ACC112 (cell line): Measurements from ENCODE around the gene YIPF4.
"Not testable (repeated sequence)": the region's sequence is repeated elsewhere in the genome, so short reads cannot be mapped to it uniquely, and the experiment has no call there.

Source experiments
- H2AFZ ChIP-seq: fragments of 200-600 bp; sonication (generic); one replicate; pipeline ENCODE4 v1.6.0; 2017; ENCODE audit warnings: antibody characterized with exemption, low read length; ENCODE audit not compliant: unreplicated experiment
- H3K27ac ChIP-seq: fragments of 200-600 bp; sonication (generic); 2 replicates; pipeline ENCODE4 v1.5.1; 2014; ENCODE audit warnings: low read depth, mild to moderate bottlenecking, antibody characterized with exemption, low read length, moderate library complexity
- H3K27me3 ChIP-seq: fragments of 200-600 bp; sonication (generic); 2 replicates; pipeline ENCODE4 v1.6.1; 2014; ENCODE audit warnings: mild to moderate bottlenecking, antibody characterized with exemption, low read length, moderate library complexity, mixed read lengths; ENCODE audit not compliant: insufficient read depth
- H3K36me3 ChIP-seq: fragments of 200-600 bp; sonication (generic); 2 replicates; pipeline ENCODE4 v1.6.1; 2016; ENCODE audit warnings: mild to moderate bottlenecking, antibody characterized with exemption, low read length, moderate library complexity, mixed read lengths; ENCODE audit not compliant: insufficient read depth
- H3K4me1 ChIP-seq: fragments of 200-600 bp; sonication (generic); one replicate; pipeline ENCODE4 v1.6.1; 2016; ENCODE audit warnings: low read length, mixed read lengths; ENCODE audit not compliant: insufficient read depth, unreplicated experiment, control insufficient read depth
- H3K4me3 ChIP-seq: fragments of 200-600 bp; sonication (generic); 2 replicates; pipeline ENCODE4 v1.5.1; 2014; ENCODE audit warnings: mild to moderate bottlenecking, low read depth, low read length
- H3K79me2 ChIP-seq: fragments of 200-600 bp; sonication (generic); one replicate; pipeline ENCODE4 v1.6.0; 2016; ENCODE audit warnings: low read length; ENCODE audit not compliant: control insufficient read depth, unreplicated experiment, insufficient read depth

The YIPF4 gene

GRCh38 chr2:32364290-32364689 is 86.6 kb downstream of the YIPF4 start:
- H3K4me3 ChIP-seq, H3K36me3 ChIP-seq, H2AFZ ChIP-seq, H3K27me3 ChIP-seq, H3K27ac ChIP-seq: not testable (repeated sequence)
- Histone ChIP-seq H3K79me2 (peaks cover 99% of the 10 kb centered on the region), H3K4me1 (peaks cover 18% of the 10 kb centered on the region)

- not testable (repeated sequence) for H3K4me1 ChIP-seq, H2AFZ ChIP-seq, H3K27ac ChIP-seq, H3K4me3 ChIP-seq, H3K36me3 ChIP-seq, H3K27me3 ChIP-seq
- peaks cover 98% of the 10 kb centered on the region for H3K79me2 ChIP-seq
Observed at GRCh38 chr2:32365679-32366078, 88.0 kb downstream of the YIPF4 start.
